Esophagus muscularis mucosa (tissue), 3 donors: ENCODE data around the gene SERPINE1.

Experiments
- POLR2A ChIP-seq: fragments of 450-650 bp; IDR thresholded peaks from one replicate; pipeline ENCODE4 v1.6.1; 2017; ENCODE audit warnings: antibody characterized with exemption, moderate library complexity, mild to moderate bottlenecking, low read depth
- POLR2AphosphoS5 ChIP-seq, 2 donors: sonication (generic); formaldehyde crosslinking; IDR thresholded peaks; one replicate each; pipeline ENCODE4 v1.6.1; 2017; ENCODE audit warnings: antibody characterized with exemption in 2 of 2
- TF ChIP-seq, protein P1 (sequence below), 3 experiments: fragments of 200-600 bp in 2 of 3; fragments of 450-650 bp in 1 of 3; sonication (generic) in 2 of 3; IDR thresholded peaks; one replicate each; pipeline ENCODE4 v1.5.1; 2017 to 2019; ENCODE audit warnings: antibody characterized with exemption in 3 of 3, mild to moderate bottlenecking in 2 of 3, moderate library complexity in 1 of 3

DNA sequence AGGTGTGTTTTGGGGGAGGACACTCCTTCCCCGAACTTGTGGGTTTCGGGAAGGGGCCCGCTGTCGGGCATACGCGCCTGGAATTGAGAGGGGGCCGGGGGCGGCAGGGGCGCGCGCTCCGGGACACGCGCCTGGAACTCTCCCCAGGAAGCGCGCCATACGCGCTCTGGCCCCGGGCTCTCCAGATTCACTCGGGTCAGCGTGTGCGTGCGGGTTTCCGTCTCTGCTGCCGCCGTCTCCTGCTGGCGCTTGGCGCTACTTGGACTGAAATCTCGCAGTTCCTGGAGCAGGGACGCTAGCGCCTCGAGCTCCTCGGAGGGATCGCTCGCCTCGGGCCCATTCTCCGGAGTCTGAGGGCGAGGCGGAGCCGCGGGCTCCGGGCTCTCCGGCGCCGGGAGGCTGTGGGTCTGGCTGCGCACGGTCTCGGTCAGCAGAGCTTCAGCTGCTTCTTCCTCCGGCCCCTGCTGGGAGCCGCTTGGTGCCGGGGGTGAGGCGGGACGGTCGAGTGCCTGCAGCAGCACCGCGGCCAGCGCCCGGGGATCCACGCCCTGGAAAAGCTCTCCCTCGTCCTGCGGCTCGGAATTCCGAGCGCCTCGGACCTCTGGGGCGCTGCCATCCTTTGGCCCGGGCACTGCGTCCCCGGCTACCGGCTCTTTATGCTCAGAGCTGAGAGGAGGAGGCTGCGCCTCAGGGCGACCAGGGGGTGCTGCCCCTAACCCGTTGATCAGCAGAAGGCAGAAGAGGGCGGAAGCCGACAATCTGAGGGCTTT lies 37.4 kb downstream of the SERPINE1 start:
- TF ChIP-seq, protein P1, sequence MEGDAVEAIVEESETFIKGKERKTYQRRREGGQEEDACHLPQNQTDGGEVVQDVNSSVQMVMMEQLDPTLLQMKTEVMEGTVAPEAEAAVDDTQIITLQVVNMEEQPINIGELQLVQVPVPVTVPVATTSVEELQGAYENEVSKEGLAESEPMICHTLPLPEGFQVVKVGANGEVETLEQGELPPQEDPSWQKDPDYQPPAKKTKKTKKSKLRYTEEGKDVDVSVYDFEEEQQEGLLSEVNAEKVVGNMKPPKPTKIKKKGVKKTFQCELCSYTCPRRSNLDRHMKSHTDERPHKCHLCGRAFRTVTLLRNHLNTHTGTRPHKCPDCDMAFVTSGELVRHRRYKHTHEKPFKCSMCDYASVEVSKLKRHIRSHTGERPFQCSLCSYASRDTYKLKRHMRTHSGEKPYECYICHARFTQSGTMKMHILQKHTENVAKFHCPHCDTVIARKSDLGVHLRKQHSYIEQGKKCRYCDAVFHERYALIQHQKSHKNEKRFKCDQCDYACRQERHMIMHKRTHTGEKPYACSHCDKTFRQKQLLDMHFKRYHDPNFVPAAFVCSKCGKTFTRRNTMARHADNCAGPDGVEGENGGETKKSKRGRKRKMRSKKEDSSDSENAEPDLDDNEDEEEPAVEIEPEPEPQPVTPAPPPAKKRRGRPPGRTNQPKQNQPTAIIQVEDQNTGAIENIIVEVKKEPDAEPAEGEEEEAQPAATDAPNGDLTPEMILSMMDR (IDR thresholded peaks at IDR 0.05), result no peak
- no peak for TF ChIP-seq POLR2A
- TF ChIP-seq POLR2AphosphoS5 (IDR thresholded peaks at IDR 0.05), result no peak
